GM19328 (cell line): ENCODE results near the gene EGFR.

Source experiments
- ATAC-seq: cut with Tn5 transposase; IDR thresholded peaks from one replicate; pipeline ENCODE4 v1.9.1; 2021; ENCODE audit warnings: mild to moderate bottlenecking, moderate library complexity; ENCODE audit not compliant: unreplicated experiment

The EGFR gene

GRCh38 chr7:55080000-55080623, 61.3 kb downstream of the EGFR start:
- no peak for ATAC-seq

- ATAC-seq: no peak
Measured at GRCh38 chr7:55081068-55081467, 62.3 kb downstream of the EGFR start.

DNA sequence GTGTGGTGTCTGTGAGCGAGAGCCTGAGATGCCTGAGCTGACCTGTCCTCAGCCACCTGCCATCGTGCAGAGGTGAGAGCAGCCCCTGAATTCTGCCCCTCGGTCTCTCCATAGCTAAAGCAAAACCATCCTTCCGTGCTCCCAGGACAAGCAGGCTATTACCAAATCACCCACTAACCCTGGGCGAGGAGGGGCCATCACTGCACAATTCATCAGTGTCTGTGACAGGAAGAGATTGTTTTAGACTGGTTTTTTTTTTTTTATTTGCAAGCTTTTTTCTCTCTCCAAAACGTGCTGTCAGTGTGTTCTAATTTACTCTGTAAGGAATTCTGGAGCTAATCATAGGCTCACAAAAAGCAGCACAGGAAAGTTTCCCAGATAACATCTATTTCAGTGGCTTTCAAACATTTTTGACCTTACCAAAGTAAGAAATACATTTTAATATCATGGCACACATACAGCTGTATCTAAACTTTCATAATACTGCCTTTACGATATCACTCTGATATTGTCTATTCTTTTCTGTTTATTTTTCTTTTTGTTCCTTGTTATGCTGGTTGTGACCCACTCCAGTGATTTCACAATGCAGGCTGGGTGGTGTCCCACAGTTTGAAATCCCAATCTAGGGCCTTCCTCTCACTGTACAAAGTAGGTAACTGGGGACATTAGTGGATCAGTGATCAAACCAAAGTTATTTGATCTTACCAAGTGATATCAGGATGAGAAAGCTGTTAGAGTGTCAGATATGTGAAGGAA, 62.8 kb downstream of the EGFR start:
- no peak for ATAC-seq

GRCh38 chr7:55082228-55082603, 63.4 kb downstream of the EGFR start:
- ATAC-seq: no peak

- no peak for ATAC-seq
Measured at GRCh38 chr7:55083206-55083605, 64.4 kb downstream of the EGFR start.

DNA sequence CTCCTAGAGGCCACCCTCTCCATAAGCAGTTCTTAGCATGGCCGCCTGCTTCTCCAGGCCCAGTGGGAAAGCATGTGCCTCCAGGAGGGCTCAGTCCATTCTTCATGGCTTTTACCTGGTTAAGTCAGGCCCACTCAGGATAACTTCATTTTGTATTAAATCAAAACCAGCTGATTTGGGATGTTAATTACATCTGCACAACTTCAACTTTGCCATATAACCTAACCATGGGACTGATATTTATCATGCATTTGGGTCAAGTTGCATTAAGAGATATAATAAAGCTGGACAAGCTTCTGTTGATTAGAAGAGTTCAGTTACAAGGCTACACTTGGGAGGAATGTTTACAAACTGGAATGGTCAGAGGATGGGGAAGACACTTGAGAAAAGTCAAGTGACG, 65.5 kb downstream of the EGFR start:
- no peak for ATAC-seq

DNA sequence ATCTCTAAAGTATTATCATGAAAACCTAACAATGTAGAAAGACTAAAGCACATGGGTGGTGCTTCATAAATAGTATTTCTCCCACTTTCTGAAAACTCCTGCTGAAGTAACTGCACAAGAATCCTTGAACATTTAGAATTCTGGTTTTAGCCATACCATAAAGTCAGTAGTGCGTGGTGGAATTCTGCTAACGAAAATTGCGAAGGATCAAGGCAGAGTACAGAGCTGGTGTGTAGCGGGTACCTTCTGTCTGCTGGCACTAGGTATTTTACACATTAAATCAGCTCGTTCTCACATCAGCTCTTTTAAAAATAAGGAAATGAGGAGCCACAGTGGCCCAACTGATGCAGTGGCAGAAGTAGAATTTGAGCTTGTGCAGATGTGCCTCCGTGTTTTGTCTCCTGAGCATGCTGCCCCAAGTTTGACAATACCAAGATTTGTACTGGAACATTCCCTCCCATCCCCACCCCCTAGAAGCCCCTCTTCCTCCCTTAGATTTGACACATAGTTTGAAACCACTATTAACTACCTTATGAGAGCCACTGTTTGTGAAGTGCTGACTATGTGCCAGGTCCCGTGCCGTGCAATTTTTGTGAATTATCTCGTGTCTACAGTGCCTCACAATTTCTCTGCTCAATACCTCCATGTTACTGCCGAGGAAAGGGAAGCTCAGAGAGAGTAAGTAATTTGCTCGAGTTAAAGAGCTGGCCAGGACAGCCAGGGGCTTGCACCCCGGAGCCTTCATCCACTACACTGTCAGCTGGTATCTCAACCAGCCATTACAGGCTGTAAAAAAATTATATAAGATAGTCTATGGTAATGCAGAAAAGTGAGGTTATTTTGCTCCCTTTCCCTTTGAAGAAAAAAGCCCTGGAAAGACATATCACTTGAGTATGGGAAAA, 66.9 kb downstream of the EGFR start:
- ATAC-seq: peak; percentile 18

DNA sequence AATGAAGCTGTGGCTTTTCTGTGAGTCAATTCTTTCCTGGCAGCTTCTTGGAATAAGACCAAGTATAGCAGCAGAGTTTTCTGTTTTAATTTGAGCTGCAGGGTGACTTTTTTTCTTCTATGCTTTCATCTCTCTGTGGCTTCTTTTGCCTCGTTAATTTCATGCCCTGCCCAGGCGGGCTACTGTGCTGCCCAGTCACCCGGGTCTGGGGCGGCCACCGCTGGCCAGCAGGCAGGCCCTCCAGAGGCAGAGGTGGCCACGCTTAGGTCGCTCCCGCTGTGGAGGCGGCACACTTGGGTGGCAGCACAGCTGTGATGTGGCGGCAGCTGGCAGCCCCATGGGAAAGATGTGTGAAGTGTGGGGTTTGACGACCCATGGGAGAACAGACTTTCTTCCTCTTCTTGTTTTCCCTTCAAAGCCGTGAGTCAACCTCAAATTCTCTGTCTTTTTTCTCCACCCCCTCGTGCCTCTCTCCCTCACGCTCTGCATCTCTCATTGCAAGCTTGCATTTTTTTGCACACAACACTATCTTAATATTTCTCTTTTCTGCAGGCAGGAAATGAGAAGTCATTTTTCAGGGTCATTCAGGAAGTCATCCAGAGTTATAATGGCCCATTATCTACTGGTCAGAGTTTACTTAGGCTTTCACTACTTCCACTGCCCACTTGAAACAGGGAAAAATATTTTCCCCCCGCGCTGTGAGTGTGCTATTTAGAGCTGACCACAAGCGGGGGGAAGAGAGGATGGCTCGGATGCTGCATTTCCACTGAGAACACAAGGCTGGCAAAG, 67.8 kb downstream of the EGFR start:
- ATAC-seq: peak; percentile 76

GRCh38 chr7:55087521-55087961, 68.7 kb downstream of the EGFR start:
- no peak for ATAC-seq

DNA sequence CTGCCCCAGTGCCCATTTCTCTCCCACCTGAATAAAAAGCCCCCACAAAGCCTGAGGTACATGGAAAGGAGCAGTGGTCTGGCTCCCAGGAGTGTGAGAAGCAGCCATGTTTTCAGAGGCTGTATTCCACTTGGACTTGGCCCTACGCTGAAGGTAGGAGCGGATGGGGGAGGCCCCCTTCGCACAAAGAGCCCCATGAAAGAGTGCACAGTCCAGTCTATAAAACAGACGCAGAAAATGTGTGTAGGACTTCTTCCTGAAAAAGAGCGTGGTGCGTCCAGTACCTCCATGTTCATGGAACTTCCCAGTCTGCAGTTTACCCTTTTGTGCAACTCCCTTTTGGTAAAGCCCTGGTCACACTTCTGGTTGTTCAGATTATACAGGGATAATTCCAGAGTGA, 69.3 kb downstream of the EGFR start:
- no peak for ATAC-seq

DNA sequence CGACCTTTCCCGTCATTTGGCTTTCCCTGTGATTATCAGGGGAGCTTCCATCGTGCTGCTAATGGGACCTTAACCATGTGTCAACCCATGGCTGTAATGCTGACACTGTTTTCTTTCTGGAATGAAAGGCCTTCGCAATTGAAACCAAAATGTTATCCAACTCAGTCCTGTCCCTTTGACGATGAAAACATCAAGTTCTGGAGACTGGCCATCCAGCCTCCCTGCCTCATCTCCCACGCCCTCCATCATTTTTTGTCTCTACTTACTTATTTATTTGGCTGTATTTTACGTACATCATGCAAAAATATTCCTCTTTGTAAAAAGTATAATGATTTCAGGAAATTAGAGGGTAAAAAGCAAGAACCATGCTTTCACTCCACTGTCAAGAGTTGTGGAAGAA, 69.8 kb downstream of the EGFR start:
- no peak for ATAC-seq

- no peak for ATAC-seq
Measured at GRCh38 chr7:55092186-55092974, 73.6 kb downstream of the EGFR start.

GRCh38 chr7:55092975-55093373, 74.2 kb downstream of the EGFR start:
- ATAC-seq: no peak

DNA sequence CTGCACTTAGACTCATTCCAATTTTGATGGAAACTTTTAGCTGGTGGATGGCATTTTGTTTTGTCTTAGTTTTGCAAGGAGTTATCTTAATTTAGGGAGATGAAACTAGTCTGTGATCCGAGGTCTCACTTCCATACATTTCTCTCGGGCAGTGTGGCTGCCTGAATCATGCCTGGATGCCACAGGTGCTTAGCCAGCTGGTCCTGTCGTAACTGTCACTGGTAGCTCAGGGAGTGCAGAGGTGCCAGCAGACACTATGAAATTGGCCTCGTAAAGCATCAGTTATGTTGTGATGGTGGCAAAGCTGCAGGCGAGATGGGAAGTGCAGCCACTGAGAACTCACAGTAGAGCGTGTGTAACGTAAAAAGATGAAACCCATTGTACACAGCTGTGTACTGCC, 74.9 kb downstream of the EGFR start:
- ATAC-seq: no peak

DNA sequence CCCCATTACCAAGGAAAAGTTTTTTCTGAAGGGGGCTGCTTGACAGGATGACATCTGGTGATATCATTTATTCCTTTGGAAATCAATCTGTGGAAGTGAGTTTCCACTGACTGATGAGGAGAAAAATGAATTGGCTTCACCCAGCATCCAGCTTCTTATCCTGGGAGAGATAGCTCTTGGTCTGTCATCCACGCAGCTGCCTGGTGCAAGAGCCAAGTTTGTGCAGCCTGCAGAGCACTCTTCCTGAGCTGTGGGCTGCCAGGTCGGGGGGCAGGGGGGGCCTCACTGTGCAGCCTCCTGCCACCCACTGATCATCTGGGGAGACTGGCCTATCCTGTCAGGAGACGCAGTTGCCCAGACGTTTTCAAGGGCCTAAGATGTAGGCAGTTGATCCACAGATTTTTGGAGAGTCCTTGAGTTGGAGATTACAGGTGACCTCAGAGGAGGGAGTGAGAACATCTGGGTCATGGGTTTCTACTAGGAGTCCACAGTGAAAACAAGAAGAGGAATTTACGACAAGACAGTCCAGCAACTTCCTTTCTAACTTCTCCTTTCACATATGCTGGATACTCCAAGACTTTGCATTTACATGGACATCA, 75.4 kb downstream of the EGFR start:
- no peak for ATAC-seq

GRCh38 chr7:55095672-55096071, 76.9 kb downstream of the EGFR start:
- ATAC-seq: no peak

DNA sequence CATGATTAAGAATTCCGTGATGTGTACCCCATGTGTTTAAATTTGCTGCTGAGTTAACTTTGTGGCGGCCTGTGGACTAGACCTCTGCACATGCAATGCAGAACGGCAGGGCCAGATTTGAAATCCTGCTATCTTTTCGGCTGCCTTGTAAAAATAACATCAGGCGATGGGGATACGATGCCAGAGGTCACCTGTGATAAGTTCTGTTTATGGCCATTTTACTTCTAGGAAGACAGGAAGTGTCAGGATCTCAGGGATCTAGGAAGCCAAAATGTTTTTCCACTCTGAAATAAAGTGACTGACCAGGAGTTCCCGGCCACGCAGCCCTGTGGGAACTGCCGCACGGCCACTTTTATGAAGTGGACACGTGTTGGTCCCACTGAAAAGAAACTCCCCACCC, 77.5 kb downstream of the EGFR start:
- no peak for ATAC-seq

- no peak for ATAC-seq
Measured at GRCh38 chr7:55097100-55097499, 78.3 kb downstream of the EGFR start.

- ATAC-seq: no peak
Measured at GRCh38 chr7:55099066-55099820, 80.4 kb downstream of the EGFR start.
